Measurements from ENCODE around the gene KRTAP4-11. TPM values are rescaled to one million over a fixed set of nuclear protein-coding genes. Genes with fewer than 3 reads are reported as not detected.
"Not testable (repeated sequence)": the region's sequence is repeated elsewhere in the genome, so short reads cannot be mapped to it uniquely, and the experiment has no call there.

Gene KRTAP4-11
- total RNA-seq, 1 experiment from 2014 or later = not detected

- Histone ChIP-seq H3K27ac (ENCODE audit: low read length) (no peak within 1 kb of the TSS), H3K4me3 (ENCODE audit: low read depth in 2 of 2, low read length in 2 of 2) (no peak within 1 kb of the TSS), H3K36me3 (ENCODE audit: control insufficient read depth, insufficient read depth, low read length) (no peaks in the 10 kb centered on the region), H3K9me3 (ENCODE audit: control insufficient read depth, insufficient read depth, low read depth, low read length) (no peaks in the 10 kb centered on the region), H3K27me3 (ENCODE audit: control insufficient read depth, insufficient read depth, low read length) (peaks cover 9% of the 10 kb centered on the region; the same call in 1 of the 2 replicates), H3K4me1 (ENCODE audit: control insufficient read depth, insufficient read depth, low read length) (no peaks in the 10 kb centered on the region)
- ATAC-seq (no peak), DNase-seq (ENCODE audit: low read depth, low spot score) (no peak)
- CTCF ChIA-PET = no interaction called here
- TF ChIP-seq REST (IDR thresholded peaks at IDR 0.05; ENCODE audit: insufficient read depth in 1 of 2, low read depth in 2 of 2, low read length in 1 of 2) = no peak
- TF ChIP-seq CTCF (IDR thresholded peaks at IDR 0.05) = no peak
- no peak for TF ChIP-seq TCF7L2 (IDR thresholded peaks at IDR 0.05; ENCODE audit: low read depth, low read length)
- TF ChIP-seq POLR2AphosphoS5 (IDR thresholded peaks at IDR 0.05; ENCODE audit: low read depth, low read length) = no peak
- TF ChIP-seq SIN3A (IDR thresholded peaks at IDR 0.05; ENCODE audit: borderline replicate concordance, insufficient read depth, low read depth, low read length) = no peak
- POLR2A ChIA-PET = no interaction called here
- intact Hi-C loops (cut with micrococcal nuclease; ENCODE audit: unreplicated experiment) = no loop called here
- in situ Hi-C loops (cut with HindIII; ENCODE audit: low pct_unique_long_range_greater_than_20kb, low sequenced_read_pairs) = no loop called here
- BruUV-seq (replicated peaks) = no TSS peak
Observed at GRCh38 chr17:41160648-41161047, 42.5 kb upstream of the KRTAP4-11 start, which contains the start of gene KRTAP4-4. TSS of gene KRTAP4-4 (minus strand) at chr17:41160748. CDS start at chr17:41160691, 57 bp downstream.

- H3K27ac ChIP-seq (ENCODE audit: low read length); in situ Hi-C loops (cut with HindIII; ENCODE audit: low pct_unique_long_range_greater_than_20kb, low sequenced_read_pairs); H3K4me3 ChIP-seq (ENCODE audit: low read depth in 2 of 2, low read length in 2 of 2); H3K36me3 ChIP-seq (ENCODE audit: control insufficient read depth, insufficient read depth, low read length); H3K9me3 ChIP-seq (ENCODE audit: control insufficient read depth, insufficient read depth, low read depth, low read length); H3K27me3 ChIP-seq (ENCODE audit: control insufficient read depth, insufficient read depth, low read length); DNase-seq (ENCODE audit: low read depth, low spot score); CTCF ChIA-PET; H3K4me1 ChIP-seq (ENCODE audit: control insufficient read depth, insufficient read depth, low read length); ATAC-seq; BruUV-seq (replicated peaks); intact Hi-C loops (cut with micrococcal nuclease; ENCODE audit: unreplicated experiment): not testable (repeated sequence)
- POLR2A ChIA-PET = interaction anchor here (0.6 kb wide), 1 partner anchor 284 kb away, joined by 3 read pairs; no protein-coding TSS in a partner anchor
Observed at GRCh38 chr17:41160190-41160589, 42.0 kb upstream of the KRTAP4-11 start.

GRCh38 chr17:41153856-41154255 lies 35.7 kb upstream of the KRTAP4-11 start:
- no peak for TF ChIP-seq SIN3A (IDR thresholded peaks at IDR 0.05; ENCODE audit: borderline replicate concordance, insufficient read depth, low read depth, low read length)
- no peak for TF ChIP-seq REST (IDR thresholded peaks at IDR 0.05; ENCODE audit: insufficient read depth in 1 of 2, low read depth in 2 of 2, low read length in 1 of 2)
- no peak for TF ChIP-seq TCF7L2 (IDR thresholded peaks at IDR 0.05; ENCODE audit: low read depth, low read length)
- no peak for TF ChIP-seq CTCF (IDR thresholded peaks at IDR 0.05)
- TF ChIP-seq POLR2AphosphoS5 (IDR thresholded peaks at IDR 0.05; ENCODE audit: low read depth, low read length) = no peak
- H3K9me3 ChIP-seq (ENCODE audit: control insufficient read depth, insufficient read depth, low read depth, low read length) = no peaks in the 10 kb centered on the region
- no peaks in the 10 kb centered on the region for H3K4me1 ChIP-seq (ENCODE audit: control insufficient read depth, insufficient read depth, low read length)
- no peaks in the 10 kb centered on the region for H3K36me3 ChIP-seq (ENCODE audit: control insufficient read depth, insufficient read depth, low read length)
- ATAC-seq (no peak), DNase-seq (ENCODE audit: low read depth, low spot score) (no peak)
- intact Hi-C loops (cut with micrococcal nuclease; ENCODE audit: unreplicated experiment) = no loop called here
- no peaks in the 10 kb centered on the region for H3K27me3 ChIP-seq (ENCODE audit: control insufficient read depth, insufficient read depth, low read length)
- ChIA-PET POLR2A (no interaction called here), CTCF (no interaction called here)
- H3K27ac ChIP-seq (ENCODE audit: low read length) = no peak overlapping the region
- no TSS peak for BruUV-seq (replicated peaks)
- in situ Hi-C loops (cut with HindIII; ENCODE audit: low pct_unique_long_range_greater_than_20kb, low sequenced_read_pairs) = no loop called here
- no peak overlapping the region for H3K4me3 ChIP-seq (ENCODE audit: low read depth in 2 of 2, low read length in 2 of 2)

Measured in Panc1 (cell line).